ENCODE results near the gene NARS2.

DNA sequence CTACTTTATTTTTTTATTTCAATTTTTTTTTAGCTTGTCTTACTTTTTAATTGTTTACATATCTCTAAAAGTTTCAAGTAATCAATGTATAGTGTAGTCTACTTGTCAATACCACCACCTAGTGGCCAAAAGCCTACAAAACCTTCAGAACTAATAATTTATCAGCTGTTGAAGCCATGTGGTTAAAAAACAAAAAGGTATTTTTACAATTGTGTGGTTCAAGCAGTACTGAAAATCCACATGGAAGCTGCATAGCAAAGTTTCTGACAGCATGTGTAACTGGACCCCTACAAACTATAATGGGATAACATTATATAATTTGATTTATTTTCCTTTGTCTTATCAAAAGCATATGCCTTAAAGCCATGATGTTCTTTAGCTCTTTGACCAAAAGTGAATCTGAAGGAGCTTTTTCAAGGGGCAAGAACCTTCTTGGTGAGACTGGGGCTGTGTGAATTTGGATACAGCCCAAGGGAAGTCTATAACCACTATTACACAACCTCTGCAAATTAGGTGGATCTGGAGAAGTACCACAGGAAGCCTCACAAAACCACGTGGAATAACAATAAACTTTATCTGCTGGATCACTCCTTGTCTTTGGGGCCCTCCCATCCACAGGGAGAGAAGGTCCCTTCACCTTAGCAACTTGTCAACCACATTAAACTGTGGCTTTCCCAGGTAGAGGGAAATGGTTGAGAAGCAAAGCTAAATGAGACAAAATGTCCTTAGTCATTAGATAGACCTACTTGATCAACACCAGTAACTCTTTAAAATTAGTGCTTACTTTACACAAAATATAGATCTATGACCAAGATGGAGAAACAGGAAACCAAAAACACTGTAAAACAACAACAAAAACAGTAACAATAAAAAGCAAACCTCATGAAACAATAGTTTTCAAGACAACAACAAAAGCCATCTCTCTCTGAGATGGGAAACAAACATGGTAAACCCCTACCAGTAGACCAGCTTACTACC lies 9.9 kb downstream of the NARS2 start:
- TF ChIP-seq, protein P1, sequence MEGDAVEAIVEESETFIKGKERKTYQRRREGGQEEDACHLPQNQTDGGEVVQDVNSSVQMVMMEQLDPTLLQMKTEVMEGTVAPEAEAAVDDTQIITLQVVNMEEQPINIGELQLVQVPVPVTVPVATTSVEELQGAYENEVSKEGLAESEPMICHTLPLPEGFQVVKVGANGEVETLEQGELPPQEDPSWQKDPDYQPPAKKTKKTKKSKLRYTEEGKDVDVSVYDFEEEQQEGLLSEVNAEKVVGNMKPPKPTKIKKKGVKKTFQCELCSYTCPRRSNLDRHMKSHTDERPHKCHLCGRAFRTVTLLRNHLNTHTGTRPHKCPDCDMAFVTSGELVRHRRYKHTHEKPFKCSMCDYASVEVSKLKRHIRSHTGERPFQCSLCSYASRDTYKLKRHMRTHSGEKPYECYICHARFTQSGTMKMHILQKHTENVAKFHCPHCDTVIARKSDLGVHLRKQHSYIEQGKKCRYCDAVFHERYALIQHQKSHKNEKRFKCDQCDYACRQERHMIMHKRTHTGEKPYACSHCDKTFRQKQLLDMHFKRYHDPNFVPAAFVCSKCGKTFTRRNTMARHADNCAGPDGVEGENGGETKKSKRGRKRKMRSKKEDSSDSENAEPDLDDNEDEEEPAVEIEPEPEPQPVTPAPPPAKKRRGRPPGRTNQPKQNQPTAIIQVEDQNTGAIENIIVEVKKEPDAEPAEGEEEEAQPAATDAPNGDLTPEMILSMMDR (IDR thresholded peaks at IDR 0.05 in 4 of 5, conservative IDR thresholded peaks at IDR 0.05 in 1 of 5), result peak; percentile 50 to 78 (median 60)
- TF ChIP-seq POLR2A (IDR thresholded peaks at IDR 0.05), result no peak
